GM20000 (cell line): ENCODE measurements around the gene KLHL10.
A peak's percentile ranks its signal among the peaks of the same experiment; 100 is the strongest.
"Not testable (repeated sequence)": the region's sequence is repeated elsewhere in the genome, so short reads cannot be mapped to it uniquely, and the experiment has no call there.

ENCODE experiments used
- DNase-seq: peaks from one replicate; pipeline ENCODE4 v3.0.0; 2012; ENCODE audit warnings: low spot score
- TF ChIP-seq, protein P1 (sequence below): IDR thresholded peaks from 2 replicates; pipeline ENCODE4 v1.5.1; 2012; ENCODE audit warnings: mild to moderate bottlenecking, control low read depth; ENCODE audit errors: extremely low read depth, missing control alignments

The KLHL10 gene

DNA sequence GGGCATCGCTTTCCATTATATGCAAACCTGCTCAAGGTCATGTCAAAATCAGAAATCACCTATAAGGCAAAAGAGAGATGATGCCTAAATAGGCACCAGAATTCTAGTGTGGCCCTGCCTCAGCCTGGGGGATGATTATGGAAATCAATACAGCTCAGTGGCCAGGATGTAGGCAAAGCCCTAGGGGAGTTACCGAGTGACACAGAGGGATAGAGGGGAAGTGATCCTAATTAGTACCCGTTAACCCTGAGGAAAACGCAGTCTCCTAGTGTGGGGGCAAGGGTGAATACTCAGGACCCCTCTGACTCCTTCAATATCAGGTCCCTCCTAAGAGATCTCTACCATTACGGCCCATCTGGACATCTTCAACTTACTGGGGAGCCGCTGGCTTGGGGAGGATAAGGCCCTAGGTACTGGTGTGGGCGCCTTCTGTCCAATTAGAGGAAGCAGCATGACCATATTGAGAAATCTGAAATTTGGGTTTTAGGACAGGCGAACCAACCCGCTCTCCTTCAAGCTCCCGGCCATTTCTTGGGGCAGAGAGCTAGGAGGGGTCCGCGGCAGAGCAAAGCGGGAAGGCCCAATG, 2.3 kb upstream of the KLHL10 start:
- TF ChIP-seq, protein P1, sequence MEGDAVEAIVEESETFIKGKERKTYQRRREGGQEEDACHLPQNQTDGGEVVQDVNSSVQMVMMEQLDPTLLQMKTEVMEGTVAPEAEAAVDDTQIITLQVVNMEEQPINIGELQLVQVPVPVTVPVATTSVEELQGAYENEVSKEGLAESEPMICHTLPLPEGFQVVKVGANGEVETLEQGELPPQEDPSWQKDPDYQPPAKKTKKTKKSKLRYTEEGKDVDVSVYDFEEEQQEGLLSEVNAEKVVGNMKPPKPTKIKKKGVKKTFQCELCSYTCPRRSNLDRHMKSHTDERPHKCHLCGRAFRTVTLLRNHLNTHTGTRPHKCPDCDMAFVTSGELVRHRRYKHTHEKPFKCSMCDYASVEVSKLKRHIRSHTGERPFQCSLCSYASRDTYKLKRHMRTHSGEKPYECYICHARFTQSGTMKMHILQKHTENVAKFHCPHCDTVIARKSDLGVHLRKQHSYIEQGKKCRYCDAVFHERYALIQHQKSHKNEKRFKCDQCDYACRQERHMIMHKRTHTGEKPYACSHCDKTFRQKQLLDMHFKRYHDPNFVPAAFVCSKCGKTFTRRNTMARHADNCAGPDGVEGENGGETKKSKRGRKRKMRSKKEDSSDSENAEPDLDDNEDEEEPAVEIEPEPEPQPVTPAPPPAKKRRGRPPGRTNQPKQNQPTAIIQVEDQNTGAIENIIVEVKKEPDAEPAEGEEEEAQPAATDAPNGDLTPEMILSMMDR = no peak
- DNase-seq = peak; percentile 72

DNA sequence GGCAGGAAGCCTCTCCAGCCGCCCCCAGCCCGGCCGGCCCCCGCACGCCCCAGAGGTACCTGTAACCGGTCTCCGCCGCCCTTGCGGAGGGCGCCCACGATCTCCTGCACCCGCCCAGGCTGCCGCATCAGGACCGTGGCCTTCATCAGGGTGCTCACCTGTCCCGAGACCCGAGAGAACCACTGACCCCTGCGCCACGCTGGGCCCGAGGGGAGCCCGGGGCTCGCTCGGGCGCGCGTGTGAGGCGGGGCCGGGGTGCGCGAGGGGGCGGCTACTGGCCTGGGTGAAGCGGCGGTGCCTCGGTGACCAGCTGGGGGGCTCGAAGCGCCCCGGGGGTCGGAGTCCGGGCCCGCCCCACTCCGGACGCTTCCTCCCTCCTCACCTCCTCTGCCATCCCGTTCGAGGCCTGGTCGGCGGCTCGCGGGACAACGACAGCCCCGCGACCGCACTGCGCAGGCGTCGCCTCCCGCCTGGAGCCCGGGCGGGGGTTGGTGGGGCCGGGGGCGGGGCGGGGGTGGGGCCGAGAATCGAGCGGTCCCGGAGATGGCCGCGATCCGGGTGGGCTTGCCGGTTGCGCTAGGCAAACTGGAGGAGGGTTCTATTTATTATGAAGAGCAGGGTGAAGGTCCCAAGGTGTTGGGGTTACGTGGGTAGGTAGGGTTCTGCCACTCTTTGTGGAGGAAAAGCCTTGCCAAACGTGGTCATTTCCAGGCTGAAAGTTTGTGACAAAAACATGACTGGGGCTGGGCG, 1.6 kb upstream of the KLHL10 start, which contains the start of gene NT5C3B:
Gene NT5C3B, minus strand, starts transcription at position 433 of the 750 bp plus-strand sequence. Its CDS starts 39 bp downstream, at position 394.
- TF ChIP-seq, protein P1 = no peak

DNA sequence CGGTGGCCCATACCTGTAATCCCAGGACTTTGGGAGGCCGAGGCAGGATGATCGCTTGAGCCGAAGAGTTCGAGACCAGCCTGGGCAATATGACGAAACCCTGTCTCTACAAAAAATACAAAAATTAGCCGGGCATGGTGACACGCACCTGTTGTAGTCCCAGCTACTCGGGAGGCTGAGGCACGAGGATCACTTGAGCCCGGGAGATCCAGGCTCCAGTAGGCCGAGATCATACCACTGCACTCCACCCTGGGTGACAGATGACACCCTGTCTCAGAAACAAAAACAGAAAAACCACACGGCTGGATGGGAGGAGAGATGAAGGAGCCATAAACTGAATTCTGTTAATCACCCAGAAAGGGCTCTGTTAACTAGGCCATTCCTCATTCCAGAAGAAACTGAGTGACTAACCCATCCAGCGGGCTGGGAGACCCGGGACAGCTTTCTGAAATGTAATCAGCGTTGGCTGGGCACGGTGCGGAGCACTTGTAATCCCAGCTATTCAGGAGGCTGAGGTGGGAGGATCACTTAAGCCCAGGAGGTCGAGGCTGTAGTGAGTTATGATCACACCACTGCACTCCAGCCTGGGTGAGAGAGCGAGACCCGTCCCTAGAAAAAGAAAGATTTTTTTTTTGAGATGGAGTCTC, 952 bp upstream of the KLHL10 start:
- TF ChIP-seq, protein P1 = no peak
- no peak for DNase-seq

More for the DNA sequence above, 1.6 kb upstream of the KLHL10 start, which contains the start of gene NT5C3B:
- peak; percentile 92 for DNase-seq

DNA sequence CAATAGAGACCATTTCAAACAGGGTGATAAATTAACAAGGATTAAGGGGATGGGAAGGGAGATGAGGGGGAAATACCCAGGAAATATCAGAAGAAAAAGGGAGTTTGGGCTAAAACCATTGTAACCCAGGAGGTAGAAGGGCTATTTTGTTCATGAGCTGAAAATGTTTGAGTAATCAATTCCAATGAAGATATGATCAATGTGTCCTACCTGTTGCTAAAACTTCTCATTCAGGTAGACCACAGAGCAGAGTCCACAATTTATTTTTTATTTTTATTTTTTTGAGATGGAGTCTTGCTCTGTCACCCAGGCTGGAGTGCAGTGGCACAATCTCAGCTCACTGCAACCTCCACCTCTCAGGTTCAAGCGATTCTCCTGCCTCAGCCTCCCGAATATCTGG, 1.8 kb downstream of the KLHL10 start:
- not testable (repeated sequence) for DNase-seq

DNA sequence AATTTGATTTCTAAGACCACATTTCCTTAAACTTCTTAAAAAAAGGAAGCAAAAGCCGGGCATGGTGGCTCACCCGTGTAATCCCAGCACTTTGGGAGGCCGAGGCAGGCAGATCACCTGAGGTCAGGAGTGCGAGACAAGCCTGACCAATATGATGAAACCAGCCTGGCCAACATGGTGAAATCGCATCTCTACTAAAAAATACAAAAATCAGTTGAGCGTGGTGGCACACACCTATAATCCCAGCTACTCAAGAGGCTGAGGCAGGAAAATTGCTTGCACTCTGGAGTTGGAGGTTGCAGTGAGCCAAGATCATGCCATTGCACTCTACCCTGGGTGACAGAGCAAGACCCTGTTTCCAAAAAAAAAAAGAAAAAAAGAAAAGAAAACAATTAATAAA, 3.2 kb downstream of the KLHL10 start:
- DNase-seq = not testable (repeated sequence)

DNA sequence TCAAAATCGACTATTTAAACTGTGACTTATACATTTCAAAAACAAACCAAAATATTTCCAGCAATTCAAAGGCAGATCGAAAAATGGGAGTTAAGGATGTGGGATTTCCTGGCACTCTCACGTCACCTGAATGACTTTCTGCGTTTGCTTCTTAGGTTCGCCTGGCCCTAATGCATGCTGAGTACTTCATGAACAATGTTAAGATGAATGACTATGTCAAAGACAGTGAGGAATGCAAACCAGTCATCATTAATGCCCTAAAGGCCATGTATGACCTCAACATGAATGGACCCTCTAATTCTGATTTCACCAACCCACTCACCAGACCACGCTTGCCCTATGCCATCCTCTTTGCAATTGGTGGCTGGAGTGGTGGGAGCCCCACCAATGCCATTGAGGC, 7.3 kb downstream of the KLHL10 start:
- no peak for DNase-seq
- TF ChIP-seq, protein P1 = no peak

DNA sequence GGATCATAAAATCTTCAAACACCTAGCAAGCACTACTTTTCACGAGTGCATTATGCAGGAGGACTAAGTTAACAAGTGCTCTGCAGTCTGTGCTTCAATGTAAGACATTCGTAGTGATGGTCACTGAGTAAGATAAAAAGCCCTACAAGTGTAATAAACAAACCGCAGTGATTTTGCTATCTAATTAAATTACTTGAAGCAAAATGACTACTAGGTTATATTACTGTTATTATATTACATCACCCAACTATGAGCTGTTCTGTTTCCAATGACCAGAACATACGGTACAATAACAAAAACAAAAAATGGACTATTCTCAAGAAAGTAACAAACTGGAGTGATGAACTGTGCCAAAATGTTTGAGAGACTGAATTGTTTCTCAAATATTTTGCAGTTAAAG, 11.2 kb downstream of the KLHL10 start:
- no peak for DNase-seq
- TF ChIP-seq, protein P1 = no peak

DNA sequence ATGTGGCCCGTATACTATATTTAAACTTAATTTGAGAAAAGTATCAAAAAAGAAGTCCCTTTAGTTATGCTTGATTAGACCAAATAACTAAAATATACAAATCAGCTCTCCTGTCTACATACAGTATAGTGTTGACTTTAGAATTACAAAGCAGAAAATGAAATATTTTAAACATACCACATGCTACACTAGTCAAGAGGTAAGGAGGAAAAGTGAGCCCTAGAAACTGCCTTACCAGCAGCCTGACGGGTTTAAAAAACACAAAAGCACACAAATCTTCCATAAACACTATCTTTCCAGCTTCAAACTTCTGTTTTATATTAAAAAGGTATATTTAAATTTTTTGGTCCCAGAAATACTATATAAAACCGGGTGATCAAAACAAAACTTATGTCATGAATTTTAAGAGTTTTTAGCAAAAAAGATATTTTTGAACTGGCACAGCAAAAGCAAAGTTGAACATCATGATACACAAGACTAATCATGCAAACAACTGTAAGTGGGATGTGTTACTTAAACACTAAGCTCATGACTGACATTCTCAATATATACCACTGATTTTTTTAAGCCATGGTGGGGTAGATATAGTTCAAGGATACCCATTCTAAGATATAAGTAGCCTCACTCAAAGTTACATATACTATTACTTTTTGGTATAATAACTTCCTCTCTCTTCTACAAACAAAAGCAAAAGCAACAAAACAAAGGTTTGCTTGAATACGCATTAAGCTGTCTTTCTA, 11.8 kb downstream of the KLHL10 start:
- TF ChIP-seq, protein P1 = no peak
- no peak for DNase-seq

DNA sequence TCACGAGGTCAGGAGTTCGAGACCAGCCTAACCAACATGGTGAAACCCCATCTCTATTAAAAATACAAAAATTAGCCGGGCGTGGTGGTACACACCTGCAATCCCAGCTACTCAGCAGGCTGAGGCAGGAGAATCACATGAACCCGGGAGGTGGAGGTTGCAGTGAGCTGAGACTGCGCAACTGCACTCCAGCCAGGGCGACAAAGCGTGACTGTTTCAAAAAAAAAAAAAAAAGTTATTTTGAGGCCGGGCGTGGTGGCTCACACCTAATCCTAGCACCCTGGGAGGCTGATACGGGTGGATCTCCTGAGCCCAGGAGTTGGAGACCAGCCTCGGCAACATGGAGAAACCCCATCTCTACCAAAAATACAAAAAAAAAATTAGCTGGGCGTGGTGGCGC, 13.8 kb downstream of the KLHL10 start:
- DNase-seq = not testable (repeated sequence)
